K562 (cell line): ENCODE measurements around the gene THAP11. TPM values are rescaled to one million over a fixed set of nuclear protein-coding genes. Genes with fewer than 3 reads are reported as not detected.

Experiments used
- BCOR ChIP-seq: fragments of 450-650 bp; IDR thresholded peaks from 2 replicates; pipeline ENCODE4 v1.6.1; 2016
- CHD4 ChIP-seq: fragments of 200-600 bp; sonication (generic); IDR thresholded peaks from 3 replicates; pipeline ENCODE4 v1.6.1; 2012; ENCODE audit warnings: low read depth, mild to moderate bottlenecking, mixed read lengths, low read length, inconsistent platforms; ENCODE audit not compliant: insufficient read depth, insufficient replicate concordance, poor library complexity, severe bottlenecking
- CXXC5 ChIP-seq: fragments of 250-450 bp; sonication (Bioruptor Pico); IDR thresholded peaks from 2 replicates; pipeline ENCODE4 v1.8.0; 2022; ENCODE audit warnings: inconsistent platforms, mild to moderate bottlenecking, moderate library complexity
- EP300 ChIP-seq: IDR thresholded peaks from 2 replicates; pipeline ENCODE4 v1.6.1; 2012; ENCODE audit warnings: low read length, improper control_type of control experiment
- ETS2 ChIP-seq: IDR thresholded peaks from 2 replicates; pipeline ENCODE4 v1.6.1; 2016; ENCODE audit warnings: borderline replicate concordance, missing genetic modification characterization, mild to moderate bottlenecking, moderate library complexity, missing compliant biosample characterization; ENCODE audit not compliant: poor library complexity, severe bottlenecking
- FIP1L1 ChIP-seq: fragments of 200-400 bp; formaldehyde crosslinking; IDR thresholded peaks from 2 replicates; pipeline ENCODE4 v1.6.1; 2018; ENCODE audit warnings: mild to moderate bottlenecking, low read depth, low read length; ENCODE audit not compliant: poor library complexity, severe bottlenecking
- GTF3C2 ChIP-seq: IDR thresholded peaks from 3 replicates; pipeline ENCODE4 v1.6.1; 2011; ENCODE audit warnings: borderline replicate concordance, mild to moderate bottlenecking, moderate library complexity; ENCODE audit not compliant: insufficient read length; ENCODE audit errors: extremely low read depth
- HOXB6 ChIP-seq: fragments of 250-450 bp; sonication (Bioruptor Pico); IDR thresholded peaks from 2 replicates; pipeline ENCODE4 v1.5.1; 2022; ENCODE audit warnings: mild to moderate bottlenecking, borderline replicate concordance
- MECOM ChIP-seq: fragments of 250-450 bp; sonication (Bioruptor Pico); IDR thresholded peaks from 2 replicates; pipeline ENCODE4 v1.8.0; 2022; ENCODE audit warnings: inconsistent platforms
- NCOR1 ChIP-seq: fragments of 450-650 bp; IDR thresholded peaks from 2 replicates; pipeline ENCODE4 v1.6.1; 2016; ENCODE audit warnings: mild to moderate bottlenecking, moderate library complexity
- NONO ChIP-seq, 2 experiments: fragments of 200-400 bp in 1 of 2; fragments of 450-650 bp in 1 of 2; formaldehyde crosslinking in 1 of 2; IDR thresholded peaks; 2 replicates each; pipeline ENCODE4 v1.6.1; 2017; ENCODE audit warnings: low read depth in 2 of 2, mild to moderate bottlenecking in 2 of 2, moderate library complexity in 2 of 2, low read length in 1 of 2
- NUFIP1 ChIP-seq: fragments of 450-650 bp; IDR thresholded peaks from 2 replicates; pipeline ENCODE4 v1.6.1; 2018; ENCODE audit not compliant: partially characterized antibody
- PML ChIP-seq: IDR thresholded peaks from 2 replicates; pipeline ENCODE4 v1.6.1; 2012; ENCODE audit warnings: low read length, inconsistent platforms
- POLR3A ChIP-seq: IDR thresholded peaks from 2 replicates; pipeline ENCODE4 v1.6.1; 2011; ENCODE audit warnings: borderline replicate concordance, mild to moderate bottlenecking, moderate library complexity; ENCODE audit not compliant: insufficient read length, insufficient read depth; ENCODE audit errors: extremely low read depth
- SETDB1 ChIP-seq: IDR thresholded peaks from one replicate; pipeline ENCODE4 v1.6.1; 2012; ENCODE audit warnings: low read length, control low read depth, inconsistent platforms
- SLC30A9 ChIP-seq: fragments of 250-450 bp; sonication (Bioruptor Pico); IDR thresholded peaks from 2 replicates; pipeline ENCODE4 v1.8.0; 2022; ENCODE audit warnings: mild to moderate bottlenecking, moderate library complexity
- TBL1XR1 ChIP-seq, 2 experiments: IDR thresholded peaks; 2 replicates each; pipeline ENCODE4 v1.6.1; 2012; ENCODE audit warnings: improper control_type of control experiment in 2 of 2, low read length in 2 of 2, mild to moderate bottlenecking in 1 of 2
- ZFP36 ChIP-seq: fragments of 150-350 bp; IDR thresholded peaks from 2 replicates; pipeline ENCODE4 v1.6.1; 2018; ENCODE audit warnings: low read length, low read depth; ENCODE audit not compliant: partially characterized antibody
- ZKSCAN8 ChIP-seq: fragments of 200-800 bp; sonication (Bioruptor generic); IDR thresholded peaks from 2 replicates; pipeline ENCODE4 v1.6.1; 2016; ENCODE audit warnings: missing genetic modification characterization, missing compliant biosample characterization
- ZNF12 ChIP-seq: sonication (generic); formaldehyde crosslinking; IDR thresholded peaks from 2 replicates; pipeline ENCODE4 v1.4.0; 2020; ENCODE audit warnings: mild to moderate bottlenecking, missing genetic modification reagents
- ZNF146 ChIP-seq: IDR thresholded peaks from one replicate; pipeline ENCODE4 v1.6.1; 2018; ENCODE audit warnings: missing compliant biosample characterization; ENCODE audit not compliant: unreplicated experiment
- polyA plus RNA-seq, 8 experiments: library from polyadenylated mRNA; depleted of rRNA in 4 of 8; stranded (reverse) in 5 of 8; unstranded in 3 of 8; fragments of >200 nt; fragmentation: Nextera tagmentation in 2 of 8; fragmentation: Illumina TruSeq in 1 of 8; extraction: Ambion mirVana in 2 of 8; extraction: Trizol in 1 of 8; gene quantifications; 2 replicates each; pipeline versions ENCODE4 v1.2.1 to v1.2.3, GENCODE V29; 2011 to 2014; ENCODE audit warnings: inconsistent platforms in 1 of 8, missing spikeins in 1 of 8
- total RNA-seq, 7 experiments: library from RNA; depleted of rRNA in 6 of 7; stranded (reverse); fragments of >200 nt in 6 of 7; fragmentation: Illumina TruSeq in 2 of 7; extraction: Trizol in 2 of 7; gene quantifications; 2 replicates each; pipeline versions ENCODE4 v1.2.1 to v1.2.3, GENCODE V29; 2011 to 2021; ENCODE audit warnings: low replicate concordance in 1 of 7
- TF ChIP-seq, protein P1 (sequence below): sonication (generic); formaldehyde crosslinking; IDR thresholded peaks from 2 replicates; pipeline ENCODE4 v1.8.0; 2022; ENCODE audit warnings: mild to moderate bottlenecking, low read depth, missing genetic modification reagents
- TF ChIP-seq, protein P2 (sequence below), 2 experiments: fragments of 450-650 bp in 1 of 2; sonication (generic) in 1 of 2; formaldehyde crosslinking in 1 of 2; IDR thresholded peaks in 1 of 2; conservative IDR thresholded peaks in 1 of 2; 2 replicates each; pipeline versions ENCODE4 v1.6.1 to v1.8.1; 2016 to 2023; ENCODE audit warnings: mild to moderate bottlenecking in 2 of 2, moderate library complexity in 2 of 2, inconsistent platforms in 1 of 2, missing genetic modification reagents in 1 of 2

Gene THAP11
- total and polyA plus RNA-seq, 9 of the 15 experiments (the other 6 are each of a cell fraction or from before 2014, with no cell fraction given): 2.4 to 31.6 (median 21.4) TPM

- TF ChIP-seq POLR3A (no peak), NONO (IDR thresholded peaks at IDR 0.05; ENCODE audit: low read depth in 2 of 2, low read length in 1 of 2) (peak; percentile 53 to 69; a peak in 3 of 4 replicates), ETS2 (tag) (no peak), CXXC5 (CRISPR knock-in tag) (no peak), ZNF146 (no peak), CHD4 (no peak), TBL1XR1 (IDR thresholded peaks at IDR 0.05; ENCODE audit: low read length in 2 of 2) (no peak), EP300 (no peak), ZFP36 (no peak), NUFIP1 (no peak), MECOM (CRISPR knock-in tag) (no peak), HOXB6 (CRISPR knock-in tag) (no peak), FIP1L1 (peak; percentile 36), SETDB1 (no peak), ZKSCAN8 (CRISPR knock-in tag) (no peak), PML (no peak), SLC30A9 (CRISPR knock-in tag) (no peak), BCOR (no peak), NCOR1 (peak; percentile 18; the same call in 1 of the 2 replicates), ZNF12 (CRISPR knock-in tag) (no peak), GTF3C2 (no peak)
- TF ChIP-seq, protein P1, sequence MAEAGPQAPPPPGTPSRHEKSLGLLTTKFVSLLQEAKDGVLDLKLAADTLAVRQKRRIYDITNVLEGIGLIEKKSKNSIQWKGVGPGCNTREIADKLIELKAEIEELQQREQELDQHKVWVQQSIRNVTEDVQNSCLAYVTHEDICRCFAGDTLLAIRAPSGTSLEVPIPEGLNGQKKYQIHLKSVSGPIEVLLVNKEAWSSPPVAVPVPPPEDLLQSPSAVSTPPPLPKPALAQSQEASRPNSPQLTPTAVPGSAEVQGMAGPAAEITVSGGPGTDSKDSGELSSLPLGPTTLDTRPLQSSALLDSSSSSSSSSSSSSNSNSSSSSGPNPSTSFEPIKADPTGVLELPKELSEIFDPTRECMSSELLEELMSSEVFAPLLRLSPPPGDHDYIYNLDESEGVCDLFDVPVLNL (CRISPR knock-in tag): 0 out of 2 replicates have a peak, but pooled peaks have one; percentile 39
- TF ChIP-seq, protein P2, sequence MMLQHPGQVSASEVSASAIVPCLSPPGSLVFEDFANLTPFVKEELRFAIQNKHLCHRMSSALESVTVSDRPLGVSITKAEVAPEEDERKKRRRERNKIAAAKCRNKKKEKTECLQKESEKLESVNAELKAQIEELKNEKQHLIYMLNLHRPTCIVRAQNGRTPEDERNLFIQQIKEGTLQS (IDR thresholded peaks at IDR 0.05): peak; percentile 77
- TF ChIP-seq, protein P2 (CRISPR knock-in tag; conservative IDR thresholded peaks at IDR 0.05): peak; percentile 78; the same call in 1 of the 2 replicates
Measured at GRCh38 chr16:67847064-67847861, 5.1 kb downstream of the THAP11 start, which contains the start of gene CENPT (continued).
